Body of pancreas (tissue), 4 donors: ENCODE data around the gene SLC13A3.

Experiments used
- POLR2A ChIP-seq, 3 donors: fragments of 450-650 bp; IDR thresholded peaks; one replicate each; pipeline ENCODE4 v1.6.1; 2016; ENCODE audit warnings: antibody characterized with exemption in 3 of 3, mild to moderate bottlenecking in 2 of 3
- TF ChIP-seq, protein P1 (sequence below), 7 experiments: fragments of 450-650 bp in 4 of 7; fragments of 200-600 bp in 3 of 7; sonication (generic) in 3 of 7; IDR thresholded peaks; one replicate each; pipeline ENCODE4 v1.5.1; 2016 to 2019; ENCODE audit warnings: antibody characterized with exemption in 7 of 7

DNA sequence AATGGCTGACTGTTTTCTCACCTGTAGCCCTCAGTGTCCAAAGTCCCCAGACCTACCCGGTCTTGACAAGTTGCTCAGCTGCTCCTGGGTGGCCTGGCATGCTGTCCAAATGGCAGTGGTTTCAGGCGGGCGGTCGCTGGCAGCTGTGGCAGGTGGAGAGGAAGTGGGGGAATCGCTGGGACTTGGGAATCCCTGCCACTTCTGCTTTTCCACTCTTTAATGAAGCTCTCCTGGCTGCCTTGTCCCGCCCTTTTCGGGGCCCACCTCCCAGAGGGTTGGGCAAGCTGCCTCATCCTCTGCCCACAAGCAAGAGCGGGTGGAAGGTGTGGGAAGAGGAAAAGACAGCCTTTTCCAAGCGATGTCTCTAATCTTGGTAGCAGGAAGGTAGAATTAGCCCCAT, 100.8 kb downstream of the SLC13A3 start, which contains the start of gene OCSTAMP:
- TF ChIP-seq POLR2A (IDR thresholded peaks at IDR 0.05), result no peak
- TF ChIP-seq, protein P1, sequence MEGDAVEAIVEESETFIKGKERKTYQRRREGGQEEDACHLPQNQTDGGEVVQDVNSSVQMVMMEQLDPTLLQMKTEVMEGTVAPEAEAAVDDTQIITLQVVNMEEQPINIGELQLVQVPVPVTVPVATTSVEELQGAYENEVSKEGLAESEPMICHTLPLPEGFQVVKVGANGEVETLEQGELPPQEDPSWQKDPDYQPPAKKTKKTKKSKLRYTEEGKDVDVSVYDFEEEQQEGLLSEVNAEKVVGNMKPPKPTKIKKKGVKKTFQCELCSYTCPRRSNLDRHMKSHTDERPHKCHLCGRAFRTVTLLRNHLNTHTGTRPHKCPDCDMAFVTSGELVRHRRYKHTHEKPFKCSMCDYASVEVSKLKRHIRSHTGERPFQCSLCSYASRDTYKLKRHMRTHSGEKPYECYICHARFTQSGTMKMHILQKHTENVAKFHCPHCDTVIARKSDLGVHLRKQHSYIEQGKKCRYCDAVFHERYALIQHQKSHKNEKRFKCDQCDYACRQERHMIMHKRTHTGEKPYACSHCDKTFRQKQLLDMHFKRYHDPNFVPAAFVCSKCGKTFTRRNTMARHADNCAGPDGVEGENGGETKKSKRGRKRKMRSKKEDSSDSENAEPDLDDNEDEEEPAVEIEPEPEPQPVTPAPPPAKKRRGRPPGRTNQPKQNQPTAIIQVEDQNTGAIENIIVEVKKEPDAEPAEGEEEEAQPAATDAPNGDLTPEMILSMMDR (IDR thresholded peaks at IDR 0.05), result no peak
